Loucy (cell line): ENCODE data around the gene SGCA.

Source experiments
- H2AFZ ChIP-seq: fragments of 200-600 bp; sonication (generic); 2 replicates; pipeline ENCODE4 v1.6.0; 2016; ENCODE audit warnings: antibody characterized with exemption, mild to moderate bottlenecking, low read length, moderate library complexity
- H3F3A ChIP-seq: fragments of 200-600 bp; 2 replicates; pipeline ENCODE4 v1.6.0; 2016; ENCODE audit warnings: antibody characterized with exemption, low read depth, mild to moderate bottlenecking
- H3K27me3 ChIP-seq: fragments of 200-600 bp; sonication (generic); 2 replicates; pipeline ENCODE4 v1.6.1; 2014; ENCODE audit warnings: low read length, mild to moderate bottlenecking; ENCODE audit not compliant: insufficient read depth, poor library complexity, severe bottlenecking
- H3K36me3 ChIP-seq: fragments of 200-600 bp; sonication (generic); 2 replicates; pipeline ENCODE4 v1.6.1; 2016; ENCODE audit warnings: low read length; ENCODE audit not compliant: insufficient read depth
- H3K4me1 ChIP-seq: fragments of 200-600 bp; sonication (generic); 2 replicates; pipeline ENCODE4 v1.5.1; 2014; ENCODE audit warnings: low read length, mild to moderate bottlenecking; ENCODE audit not compliant: insufficient read depth, poor library complexity, severe bottlenecking
- H3K4me2 ChIP-seq: fragments of 200-600 bp; sonication (generic); 2 replicates; pipeline ENCODE4 v1.6.0; 2014; ENCODE audit warnings: antibody characterized with exemption, low read length, low read depth, mild to moderate bottlenecking; ENCODE audit not compliant: poor library complexity, severe bottlenecking
- H3K4me3 ChIP-seq: fragments of 200-600 bp; sonication (generic); 2 replicates; pipeline ENCODE4 v1.5.1; 2014; ENCODE audit warnings: low read length, mild to moderate bottlenecking, mixed read lengths; ENCODE audit not compliant: poor library complexity, severe bottlenecking
- H3K79me2 ChIP-seq: fragments of 200-600 bp; sonication (generic); 2 replicates; pipeline ENCODE4 v1.6.1; 2014; ENCODE audit warnings: low read length; ENCODE audit not compliant: insufficient read depth
- H3K9ac ChIP-seq: fragments of 200-600 bp; sonication (generic); 2 replicates; pipeline ENCODE4 v1.6.0; 2014; ENCODE audit warnings: mild to moderate bottlenecking, low read depth, low read length, moderate library complexity; ENCODE audit not compliant: poor library complexity, severe bottlenecking
- H3K9me2 ChIP-seq: fragments of 200-600 bp; sonication (generic); replicated peaks from 2 replicates; pipeline ENCODE4 v1.6.1; 2016; ENCODE audit warnings: low read depth, low read length, mixed read lengths
- H3K9me3 ChIP-seq: fragments of 200-600 bp; sonication (generic); 2 replicates; pipeline ENCODE4 v1.6.1; 2014; ENCODE audit warnings: mild to moderate bottlenecking, antibody characterized with exemption, low read length, low read depth; ENCODE audit not compliant: insufficient read depth
- H4K20me1 ChIP-seq: fragments of 200-600 bp; sonication (generic); 2 replicates; pipeline ENCODE4 v1.6.0; 2014; ENCODE audit warnings: antibody characterized with exemption, low read length, mild to moderate bottlenecking; ENCODE audit not compliant: insufficient read depth, poor library complexity, severe bottlenecking
- CTCF ChIP-seq: fragments of 200-600 bp; sonication (generic); conservative IDR thresholded peaks from 2 replicates; pipeline ENCODE4 v1.5.1; 2014; ENCODE audit warnings: mild to moderate bottlenecking, antibody characterized with exemption, low read length
- EZH2phosphoT487 ChIP-seq: fragments of 200-600 bp; IDR thresholded peaks from 2 replicates; pipeline ENCODE4 v1.6.1; 2018; ENCODE audit warnings: antibody characterized with exemption, mild to moderate bottlenecking, moderate library complexity, borderline replicate concordance

Gene SGCA

GRCh38 chr17:50211249-50212120 is 45.7 kb downstream of the SGCA start:
- Histone ChIP-seq H3K9me3 (no peaks in the 10 kb centered on the region), H3F3A (no peaks in the 10 kb centered on the region), H3K9ac (no peak overlapping the region), H2AFZ (no peak overlapping the region), H3K4me2 (no peak overlapping the region), H4K20me1 (no peaks in the 10 kb centered on the region), H3K4me1 (peaks cover 3% of the 10 kb centered on the region), H3K36me3 (no peaks in the 10 kb centered on the region), H3K9me2 (no peaks in the 10 kb centered on the region), H3K27me3 (no peaks in the 10 kb centered on the region), H3K4me3 (no peak overlapping the region), H3K79me2 (no peaks in the 10 kb centered on the region)
- TF ChIP-seq CTCF = no peak
- no peak for TF ChIP-seq EZH2phosphoT487

GRCh38 chr17:50212121-50212843 is 46.5 kb downstream of the SGCA start:
- Histone ChIP-seq H3K9me2 (no peaks in the 10 kb centered on the region), H2AFZ (no peak overlapping the region), H3K4me2 (peak overlapping the region; percentile 8), H3K79me2 (no peaks in the 10 kb centered on the region), H4K20me1 (no peaks in the 10 kb centered on the region), H3K36me3 (no peaks in the 10 kb centered on the region), H3F3A (no peaks in the 10 kb centered on the region), H3K4me1 (no peaks in the 10 kb centered on the region), H3K27me3 (no peaks in the 10 kb centered on the region), H3K9ac (no peak overlapping the region), H3K4me3 (no peak overlapping the region), H3K9me3 (no peaks in the 10 kb centered on the region)
- TF ChIP-seq EZH2phosphoT487 (no peak), CTCF (no peak)

- Histone ChIP-seq H3K4me2 (peak overlapping the region; percentile 8), H3F3A (no peaks in the 10 kb centered on the region), H3K36me3 (no peaks in the 10 kb centered on the region), H3K9me3 (no peaks in the 10 kb centered on the region), H3K9me2 (no peaks in the 10 kb centered on the region), H3K27me3 (no peaks in the 10 kb centered on the region), H3K4me3 (no peak overlapping the region), H4K20me1 (no peaks in the 10 kb centered on the region), H3K79me2 (no peaks in the 10 kb centered on the region), H2AFZ (no peak overlapping the region), H3K4me1 (peaks cover 3% of the 10 kb centered on the region), H3K9ac (no peak overlapping the region)
- no peak for TF ChIP-seq EZH2phosphoT487
- TF ChIP-seq CTCF = peak; percentile 30
Observed at GRCh38 chr17:50213026-50214022, 47.5 kb downstream of the SGCA start.
